K562 (cell line): ENCODE data around the gene ALCAM. TPM values are rescaled to one million over a fixed set of nuclear protein-coding genes. Genes with fewer than 3 reads are reported as not detected.

Experiments used
- ATAC-seq: fragments of 200-7000 bp; cut with Tn5 transposase; 3 replicates; pipeline ENCODE4 v1.9.1; 2020; ENCODE audit warnings: moderate library complexity
- BruUV-seq: library from RNA; stranded (reverse); fragments of 400-500 nt; replicated peaks from 2 replicates; lab custom pipeline; 2021; lab: Mats Ljungman, UMichigan
- CTCF ChIA-PET: fragments of 300-600 bp; formaldehyde crosslinking; extraction: SDS; loops from one replicate; lab custom pipeline; 2021; ENCODE audit warnings: low intra/inter-chr PET ratio; lab: Yijun Ruan, JAX
- POLR2A ChIA-PET: fragments of 300-600, 350-650 bp; sonication (Branson Sonifier 250); formaldehyde crosslinking; extraction: SDS; loops from one replicate; lab custom pipeline; 2021; ENCODE audit warnings: antibody characterized with exemption, inconsistent platforms; lab: Yijun Ruan, JAX
- DNase-seq, 4 experiments: peaks; one replicate each; pipeline versions ENCODE4 v3.0.0 to v3.0.0-alpha.2; 2011 to 2018; ENCODE audit warnings: low spot score in 3 of 4, mixed read lengths in 3 of 4; ENCODE audit errors: extremely low read depth in 1 of 4
- FAIRE-seq: peaks from 2 replicates; lab custom pipeline; 2011; peaks lifted over from hg19 to GRCh38; lab: Jason Lieb, UNC
- H2AFZ ChIP-seq: 2 replicates; pipeline ENCODE4 v1.6.0; 2011; ENCODE audit warnings: low read depth, low read length, control low read depth, inconsistent platforms
- H3K27ac ChIP-seq: fragments of 200-600 bp; 3 replicates; pipeline ENCODE4 v1.8.0; 2011; ENCODE audit warnings: low read depth, mild to moderate bottlenecking, control low read depth, inconsistent platforms, low read length, moderate library complexity, mixed read lengths; ENCODE audit errors: extremely low read depth
- H3K27me3 ChIP-seq, 2 experiments: fragments of 300-600 bp in 1 of 2; 2 replicates in 1 of 2; 3 replicates in 1 of 2; pipeline versions ENCODE4 v1.6.0 to v1.8.0; 2011; ENCODE audit warnings: inconsistent platforms in 2 of 2, low read length in 2 of 2, mild to moderate bottlenecking in 1 of 2, mixed read lengths in 1 of 2, moderate library complexity in 1 of 2; ENCODE audit not compliant: control insufficient read depth in 2 of 2, insufficient read depth in 2 of 2
- H3K36me3 ChIP-seq: fragments of 300-600 bp; 3 replicates; pipeline ENCODE4 v1.8.0; 2011; ENCODE audit warnings: mild to moderate bottlenecking, low read length, inconsistent platforms; ENCODE audit not compliant: control insufficient read depth, insufficient read depth
- H3K4me1 ChIP-seq, 2 experiments: fragments of 200-600 bp in 1 of 2; replicated peaks in 1 of 2; 2 replicates in 1 of 2; 3 replicates in 1 of 2; pipeline versions ENCODE4 v1.5.1 to v1.8.0; 2011; ENCODE audit warnings: inconsistent platforms in 2 of 2, low read length in 2 of 2, mild to moderate bottlenecking in 1 of 2, mixed read lengths in 1 of 2, moderate library complexity in 1 of 2; ENCODE audit not compliant: control insufficient read depth in 2 of 2, insufficient read depth in 2 of 2
- H3K4me2 ChIP-seq: 2 replicates; pipeline ENCODE4 v1.6.1; 2011; ENCODE audit warnings: low read length, control low read depth, inconsistent platforms, mixed read lengths; ENCODE audit not compliant: insufficient read depth
- H3K4me3 ChIP-seq: fragments of 200-600 bp; sonication (generic), shearing (Covaris generic); 2 replicates; pipeline ENCODE4 v1.5.1; 2016; ENCODE audit warnings: control low read depth, inconsistent platforms
- H3K79me2 ChIP-seq: fragments of 200-600 bp; 3 replicates; pipeline ENCODE4 v1.8.0; 2011; ENCODE audit warnings: low read length, inconsistent platforms; ENCODE audit not compliant: control insufficient read depth, insufficient read depth
- H3K9ac ChIP-seq, 2 experiments: 2 replicates each; pipeline versions ENCODE4 v1.6.0 to v1.6.1; 2011; ENCODE audit warnings: low read depth in 2 of 2, low read length in 2 of 2, control low read depth in 1 of 2, inconsistent platforms in 1 of 2, mild to moderate bottlenecking in 1 of 2, mixed read lengths in 1 of 2; ENCODE audit not compliant: insufficient read depth in 1 of 2
- H3K9me1 ChIP-seq: one replicate; pipeline ENCODE4 v1.6.0; 2011; ENCODE audit warnings: inconsistent platforms, mild to moderate bottlenecking, low read length, moderate library complexity; ENCODE audit not compliant: control insufficient read depth, insufficient read depth
- H3K9me3 ChIP-seq: replicated peaks from 2 replicates; pipeline ENCODE4 v1.5.1; 2011; ENCODE audit warnings: low read depth, low read length, inconsistent platforms; ENCODE audit not compliant: control insufficient read depth, insufficient read depth
- H4K20me1 ChIP-seq: replicated peaks from 2 replicates; pipeline ENCODE4 v1.6.1; 2011; ENCODE audit warnings: low read length, inconsistent platforms, mixed read lengths; ENCODE audit not compliant: control insufficient read depth, insufficient read depth
- CBX5 ChIP-seq: IDR thresholded peaks from 2 replicates; pipeline ENCODE4 v1.6.1; 2014; ENCODE audit warnings: low read depth, borderline replicate concordance
- CEBPZ ChIP-seq: fragments of 150-350 bp; IDR thresholded peaks from 2 replicates; pipeline ENCODE4 v1.6.1; 2014; ENCODE audit warnings: low read depth, mild to moderate bottlenecking, low read length, borderline replicate concordance
- EWSR1 ChIP-seq: fragments of 450-650 bp; IDR thresholded peaks from 2 replicates; pipeline ENCODE4 v1.6.1; 2018; ENCODE audit warnings: borderline replicate concordance, mild to moderate bottlenecking, low read depth, moderate library complexity; ENCODE audit not compliant: partially characterized antibody
- FOXJ3 ChIP-seq: sonication (generic); formaldehyde crosslinking; IDR thresholded peaks from 2 replicates; pipeline ENCODE4 v1.4.0; 2020; ENCODE audit warnings: mild to moderate bottlenecking, missing genetic modification reagents
- HDAC6 ChIP-seq: IDR thresholded peaks from 2 replicates; pipeline ENCODE4 v1.6.1; 2012; ENCODE audit warnings: low read depth, mild to moderate bottlenecking, control low read depth, inconsistent platforms, low read length, moderate library complexity
- HLTF ChIP-seq: fragments of 450-650 bp; IDR thresholded peaks from 2 replicates; pipeline ENCODE4 v1.6.1; 2016
- JUNB ChIP-seq: fragments of 450-650 bp; formaldehyde crosslinking; conservative IDR thresholded peaks from 2 replicates; pipeline ENCODE4 v1.4.0; 2020; ENCODE audit warnings: mild to moderate bottlenecking
- NCOA2 ChIP-seq, 2 experiments: fragments of 450-650 bp; IDR thresholded peaks; 2 replicates each; pipeline ENCODE4 v1.6.1; 2018; ENCODE audit warnings: mild to moderate bottlenecking in 2 of 2, moderate library complexity in 1 of 2; ENCODE audit not compliant: partially characterized antibody in 2 of 2
- NCOA6 ChIP-seq: fragments of 450-650 bp; IDR thresholded peaks from 2 replicates; pipeline ENCODE4 v1.6.1; 2017; ENCODE audit warnings: mild to moderate bottlenecking
- PCBP2 ChIP-seq: fragments of 200-400 bp; formaldehyde crosslinking; IDR thresholded peaks from 2 replicates; pipeline ENCODE4 v1.6.1; 2018; ENCODE audit warnings: low read length, low read depth, mild to moderate bottlenecking, moderate library complexity; ENCODE audit not compliant: poor library complexity, severe bottlenecking
- PTRF ChIP-seq: fragments of 450-650 bp; IDR thresholded peaks from 2 replicates; pipeline ENCODE4 v1.6.1; 2016; ENCODE audit warnings: mild to moderate bottlenecking, missing genetic modification characterization, missing compliant biosample characterization
- RFX7 ChIP-seq: fragments of 250-450 bp; sonication (Bioruptor Pico); IDR thresholded peaks from 2 replicates; pipeline ENCODE4 v1.5.1; 2021; ENCODE audit warnings: mild to moderate bottlenecking
- SMAD2 ChIP-seq: fragments of 150-350 bp; IDR thresholded peaks from 2 replicates; pipeline ENCODE4 v1.6.1; 2014; ENCODE audit warnings: low read depth, mild to moderate bottlenecking, low read length
- SREBF2 ChIP-seq: sonication (generic); formaldehyde crosslinking; IDR thresholded peaks from 2 replicates; pipeline ENCODE4 v1.4.0; 2020; ENCODE audit warnings: mild to moderate bottlenecking, missing genetic modification reagents
- TCF15 ChIP-seq: fragments of 250-450 bp; sonication (Bioruptor Pico); IDR thresholded peaks from 2 replicates; pipeline ENCODE4 v1.8.0; 2022; ENCODE audit warnings: moderate library complexity, mild to moderate bottlenecking, inconsistent platforms
- TCF7 ChIP-seq: sonication (generic); IDR thresholded peaks from 2 replicates; pipeline ENCODE4 v1.6.1; 2016; ENCODE audit warnings: antibody characterized with exemption, borderline replicate concordance
- ZNF316 ChIP-seq: fragments of 450-650 bp; IDR thresholded peaks from 2 replicates; pipeline ENCODE4 v1.6.1; 2016
- ZNF583 ChIP-seq: fragments of 250-450 bp; sonication (Bioruptor Pico); IDR thresholded peaks from 2 replicates; pipeline ENCODE4 v1.4.0; 2020
- ZNF589 ChIP-seq: fragments of 200-800 bp; sonication (Bioruptor generic); IDR thresholded peaks from 2 replicates; pipeline ENCODE4 v1.6.1; 2016; ENCODE audit warnings: low read depth, missing genetic modification characterization, missing compliant biosample characterization
- ZNF696 ChIP-seq: fragments of 250-450 bp; sonication (Bioruptor Pico); conservative IDR thresholded peaks from 2 replicates; pipeline ENCODE4 v1.4.0; 2020; ENCODE audit warnings: mild to moderate bottlenecking, moderate library complexity
- ZNF764 ChIP-seq: fragments of 250-450 bp; sonication (Bioruptor Pico); IDR thresholded peaks from 2 replicates; pipeline ENCODE4 v1.4.0; 2020; ENCODE audit warnings: low read depth, mild to moderate bottlenecking, moderate library complexity
- WGBS: fragments of 100-300 bp; shearing (Covaris generic); methylation state at CpG from one replicate; pipeline ENCODE4 v1.1.6; 2016; ENCODE audit warnings: low coverage, mixed read lengths; ENCODE audit not compliant: insufficient coverage; ENCODE audit errors: missing lambda C conversion rate; 5-methylcytosine and 5-hydroxymethylcytosine counted together
- in situ Hi-C: fragments of 300-500 bp; cut with MboI; formaldehyde crosslinking; loops from 4 replicates; pipeline ENCODE4 v1.15.0; 2018; ENCODE audit warnings: inconsistent platforms, mixed read lengths
- intact Hi-C: fragments of 100-400 bp; cut with micrococcal nuclease; formaldehyde crosslinking; loops from 2 replicates; pipeline ENCODE4 v1.14.2; 2022
- polyA plus RNA-seq, 8 experiments: library from polyadenylated mRNA; depleted of rRNA in 4 of 8; stranded (reverse) in 5 of 8; unstranded in 3 of 8; fragments of >200 nt; fragmentation: Nextera tagmentation in 2 of 8; fragmentation: Illumina TruSeq in 1 of 8; extraction: Ambion mirVana in 2 of 8; extraction: Trizol in 1 of 8; gene quantifications; 2 replicates each; pipeline versions ENCODE4 v1.2.1 to v1.2.3, GENCODE V29; 2011 to 2014; ENCODE audit warnings: inconsistent platforms in 1 of 8, missing spikeins in 1 of 8
- total RNA-seq, 7 experiments: library from RNA; depleted of rRNA in 6 of 7; stranded (reverse); fragments of >200 nt in 6 of 7; fragmentation: Illumina TruSeq in 2 of 7; extraction: Trizol in 2 of 7; gene quantifications; 2 replicates each; pipeline versions ENCODE4 v1.2.1 to v1.2.3, GENCODE V29; 2011 to 2021; ENCODE audit warnings: low replicate concordance in 1 of 7

Gene ALCAM
- total and polyA plus RNA-seq, 9 of the 15 experiments (the other 6 are each of a cell fraction or from before 2014, with no cell fraction given): 0.03 to 0.98 (median 0.14) TPM; not detected in 1

- in situ Hi-C loops: no loop called here
- no peak overlapping the region for H2AFZ ChIP-seq
Measured at GRCh38 chr3:105406268-105406667, 39.6 kb downstream of the ALCAM start.

GRCh38 chr3:105409364-105409763 is 42.7 kb downstream of the ALCAM start:
- DNase-seq (no peak), FAIRE-seq (no peak), ATAC-seq (no peak)
- Histone ChIP-seq H3K9me1 (no peaks in the 10 kb centered on the region), H3K27me3 (no peaks in the 10 kb centered on the region), H2AFZ (no peak overlapping the region), H3K4me3 (no peak overlapping the region), H3K36me3 (no peaks in the 10 kb centered on the region), H3K4me2 (no peak overlapping the region), H3K27ac (no peak overlapping the region), H4K20me1 (no peaks in the 10 kb centered on the region), H3K4me1 (no peaks in the 10 kb centered on the region), H3K9ac (no peak overlapping the region), H3K79me2 (no peaks in the 10 kb centered on the region), H3K9me3 (no peaks in the 10 kb centered on the region)
- no TSS peak for BruUV-seq
- ChIA-PET POLR2A (no interaction called here), CTCF (no interaction called here)
- WGBS: 0% methylated on average over 2 of the region's 2 CpGs
- intact Hi-C loops: no loop called here
- in situ Hi-C loops: no loop called here
- TF ChIP-seq TCF7 (no peak), HLTF (no peak), ZNF696 (no peak), RFX7 (no peak), FOXJ3 (CRISPR knock-in tag) (no peak), CEBPZ (no peak), HDAC6 (no peak), ZNF583 (CRISPR knock-in tag) (no peak), PCBP2 (no peak), TCF15 (CRISPR knock-in tag) (no peak)

More at GRCh38 chr3:105406268-105406667, 39.6 kb downstream of the ALCAM start:
- no peak overlapping the region for H3K27ac ChIP-seq
- H3K9ac ChIP-seq: no peak overlapping the region
- DNase-seq: no peak
- no TSS peak for BruUV-seq
- ChIA-PET CTCF (no interaction called here), POLR2A (no interaction called here)
- H3K9me1 ChIP-seq: no peaks in the 10 kb centered on the region
- WGBS: 0% methylated on average over 2 of the region's 2 CpGs
- H3K4me2 ChIP-seq: no peak overlapping the region
- no peak for FAIRE-seq
- intact Hi-C loops: no loop called here
- no peak for ATAC-seq
- no peaks in the 10 kb centered on the region for H3K36me3 ChIP-seq
- H3K9me3 ChIP-seq: no peaks in the 10 kb centered on the region
- no peaks in the 10 kb centered on the region for H3K27me3 ChIP-seq
- H3K4me3 ChIP-seq: no peak overlapping the region
- no peaks in the 10 kb centered on the region for H3K4me1 ChIP-seq
- H4K20me1 ChIP-seq: no peaks in the 10 kb centered on the region
- no peaks in the 10 kb centered on the region for H3K79me2 ChIP-seq
- TF ChIP-seq NCOA2 (IDR thresholded peaks at IDR 0.05; ENCODE audit: partially characterized antibody in 2 of 2): no peak
- no peak for TF ChIP-seq ZNF764
- no peak for TF ChIP-seq PTRF (tag)
- no peak for TF ChIP-seq SREBF2 (CRISPR knock-in tag)
- TF ChIP-seq JUNB (CRISPR knock-in tag): no peak
- TF ChIP-seq ZNF589 (CRISPR knock-in tag): no peak
- TF ChIP-seq ZNF316: no peak
- TF ChIP-seq SMAD2: no peak
- TF ChIP-seq NCOA6: no peak
- no peak for TF ChIP-seq EWSR1
- TF ChIP-seq CBX5: no peak
